Smooth muscle cell (in vitro differentiated cells): ENCODE measurements around the gene GRK5. TPM values are rescaled to one million over a fixed set of nuclear protein-coding genes. Genes with fewer than 3 reads are reported as not detected.
"Not testable (repeated sequence)": the region's sequence is repeated elsewhere in the genome, so short reads cannot be mapped to it uniquely, and the experiment has no call there.

Experiments used
- DNase-seq: peaks from one replicate; lab custom pipeline; 2025; ENCODE audit not compliant: unreplicated experiment; lab: John Stamatoyannopoulos, UW
- H2AFZ ChIP-seq: fragments of 200-600 bp; sonication (generic); 2 replicates; pipeline ENCODE4 v1.6.0; 2016; ENCODE audit warnings: antibody characterized with exemption, low read depth, mild to moderate bottlenecking
- H3F3A ChIP-seq: fragments of 200-600 bp; sonication (generic); 2 replicates; pipeline ENCODE4 v1.6.0; 2017; ENCODE audit warnings: antibody characterized with exemption, low read depth
- H3K27ac ChIP-seq: fragments of 200-600 bp; sonication (generic); 2 replicates; pipeline ENCODE4 v1.5.1; 2016; ENCODE audit warnings: low read depth, mild to moderate bottlenecking
- H3K27me3 ChIP-seq: fragments of 200-600 bp; sonication (generic); 2 replicates; pipeline ENCODE4 v1.6.1; 2016; ENCODE audit warnings: low read depth, mild to moderate bottlenecking
- H3K36me3 ChIP-seq: fragments of 200-600 bp; sonication (generic); 2 replicates; pipeline ENCODE4 v1.5.1; 2016; ENCODE audit warnings: low read depth
- H3K4me1 ChIP-seq: fragments of 200-600 bp; sonication (generic); 2 replicates; pipeline ENCODE4 v1.5.1; 2016; ENCODE audit warnings: low read depth
- H3K4me2 ChIP-seq: fragments of 200-600 bp; sonication (generic); 2 replicates; pipeline ENCODE4 v1.6.0; 2016; ENCODE audit warnings: mild to moderate bottlenecking
- H3K4me3 ChIP-seq: fragments of 200-600 bp; sonication (generic); 2 replicates; pipeline ENCODE4 v1.5.1; 2016; ENCODE audit warnings: mild to moderate bottlenecking
- H3K79me2 ChIP-seq: fragments of 200-600 bp; sonication (generic); 2 replicates; pipeline ENCODE4 v1.6.0; 2016; ENCODE audit warnings: low read depth, mild to moderate bottlenecking
- H3K9ac ChIP-seq: fragments of 200-600 bp; sonication (generic); 2 replicates; pipeline ENCODE4 v1.6.0; 2016; ENCODE audit warnings: low read depth
- H3K9me3 ChIP-seq: fragments of 200-600 bp; sonication (generic); replicated peaks from 2 replicates; pipeline ENCODE4 v1.5.1; 2016; ENCODE audit warnings: low read depth
- H4K20me1 ChIP-seq: fragments of 200-600 bp; sonication (generic); 2 replicates; pipeline ENCODE4 v1.6.0; 2016; ENCODE audit warnings: low read depth
- CTCF ChIP-seq: fragments of 200-600 bp; sonication (generic); IDR thresholded peaks from 2 replicates; pipeline ENCODE4 v1.5.1; 2017; ENCODE audit warnings: borderline replicate concordance, mild to moderate bottlenecking, antibody characterized with exemption; ENCODE audit not compliant: insufficient read depth, poor library complexity, severe bottlenecking
- WGBS: methylation state at CpG from one replicate; pipeline ENCODE4 v1.1.7; 2016; ENCODE audit warnings: low lambda C conversion rate; 5-methylcytosine and 5-hydroxymethylcytosine counted together
- polyA plus RNA-seq: library from polyadenylated mRNA; unstranded; fragments of >200 nt; fragmentation: Nextera tagmentation; extraction: Ambion mirVana; gene quantifications from 2 replicates; pipeline ENCODE4 v1.2.1, GENCODE V29; 2016
- total RNA-seq: library from RNA; depleted of rRNA; stranded (reverse); fragments of >200 nt; gene quantifications from 2 replicates; pipeline ENCODE4 v1.2.3, GENCODE V29; 2014

GRK5 gene
- total and polyA plus RNA-seq, 2 experiments from 2014 or later, result 4.4 to 5.2 TPM

GRCh38 chr10:119429771-119430170 is 222.4 kb downstream of the GRK5 start:
- H3K4me1 ChIP-seq, result no peaks in the 10 kb centered on the region
- H2AFZ ChIP-seq, result no peak overlapping the region
- no peaks in the 10 kb centered on the region for H3K79me2 ChIP-seq
- no peaks in the 10 kb centered on the region for H3F3A ChIP-seq
- no peaks in the 10 kb centered on the region for H3K36me3 ChIP-seq
- H3K9ac ChIP-seq, result no peak overlapping the region
- H3K9me3 ChIP-seq, result no peaks in the 10 kb centered on the region
- H3K27me3 ChIP-seq, result no peaks in the 10 kb centered on the region
- H4K20me1 ChIP-seq, result peaks cover 25% of the 10 kb centered on the region
- no peak overlapping the region for H3K4me2 ChIP-seq
- no peak overlapping the region for H3K27ac ChIP-seq
- no peak overlapping the region for H3K4me3 ChIP-seq
- no peak for DNase-seq
- WGBS, result 82% methylated on average over 8 of the region's 8 CpGs
- TF ChIP-seq CTCF, result no peak

GRCh38 chr10:119431034-119431772 is 223.8 kb downstream of the GRK5 start:
- H3K4me2 ChIP-seq, result no peak overlapping the region
- H3K9me3 ChIP-seq, result no peaks in the 10 kb centered on the region
- WGBS, result 90% methylated on average over 21 of the region's 22 CpGs
- DNase-seq, result no peak
- no peak for TF ChIP-seq CTCF
- H3K4me1 ChIP-seq, result no peaks in the 10 kb centered on the region
- no peaks in the 10 kb centered on the region for H3K27me3 ChIP-seq
- H3K9ac ChIP-seq, result no peak overlapping the region
- no peak overlapping the region for H3K27ac ChIP-seq
- no peaks in the 10 kb centered on the region for H3K36me3 ChIP-seq
- no peak overlapping the region for H3K4me3 ChIP-seq
- H2AFZ ChIP-seq, result no peak overlapping the region
- peaks cover 25% of the 10 kb centered on the region for H4K20me1 ChIP-seq
- H3K79me2 ChIP-seq, result no peaks in the 10 kb centered on the region
- no peaks in the 10 kb centered on the region for H3F3A ChIP-seq

DNA sequence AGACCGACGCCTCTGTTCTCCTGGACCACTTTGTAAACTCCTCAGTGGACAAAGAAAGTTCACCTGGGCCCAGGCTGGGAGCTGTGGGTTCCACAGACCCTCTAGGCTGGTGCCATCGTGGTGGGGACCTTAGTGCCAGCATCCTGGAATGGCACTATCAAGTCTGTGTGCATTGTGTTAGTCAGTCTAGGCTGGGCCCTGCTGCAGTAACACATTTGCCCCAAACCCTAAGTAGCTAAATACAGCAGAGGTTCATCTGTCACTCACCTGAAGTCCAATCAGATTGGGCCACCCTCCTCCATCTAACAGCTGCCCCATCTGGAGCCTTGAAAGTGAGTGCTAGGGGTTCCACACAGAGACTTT is 224.4 kb downstream of the GRK5 start:
- 100% methylated on average over 3 of the region's 3 CpGs for WGBS
- no peak overlapping the region for H2AFZ ChIP-seq
- H4K20me1 ChIP-seq, result peaks cover 25% of the 10 kb centered on the region
- DNase-seq, result no peak
- H3K4me2 ChIP-seq, result no peak overlapping the region
- no peaks in the 10 kb centered on the region for H3F3A ChIP-seq
- H3K4me3 ChIP-seq, result no peak overlapping the region
- H3K79me2 ChIP-seq, result no peaks in the 10 kb centered on the region
- no peak for TF ChIP-seq CTCF
- H3K27me3 ChIP-seq, result no peaks in the 10 kb centered on the region
- H3K9me3 ChIP-seq, result no peaks in the 10 kb centered on the region
- H3K27ac ChIP-seq, result no peak overlapping the region
- no peaks in the 10 kb centered on the region for H3K36me3 ChIP-seq
- H3K9ac ChIP-seq, result no peak overlapping the region
- no peaks in the 10 kb centered on the region for H3K4me1 ChIP-seq

- DNase-seq, H3K4me3 ChIP-seq, H3F3A ChIP-seq, H3K79me2 ChIP-seq, H3K27ac ChIP-seq, H3K27me3 ChIP-seq, H3K4me2 ChIP-seq, H3K9me3 ChIP-seq, H3K9ac ChIP-seq, H2AFZ ChIP-seq, H3K4me1 ChIP-seq, H3K36me3 ChIP-seq, H4K20me1 ChIP-seq: not testable (repeated sequence)
- WGBS, result 91% methylated on average over 5 of the region's 5 CpGs
Observed at GRCh38 chr10:119434942-119435341, 227.6 kb downstream of the GRK5 start.
